Spleen (tissue), 11 donors: ENCODE results near the gene LNX1. TPM values are rescaled to one million over a fixed set of nuclear protein-coding genes. Genes with fewer than 3 reads are reported as not detected.

Experiments used
- DNase-seq: peaks from one replicate; pipeline ENCODE4 v3.0.0-alpha.2; 2020
- H3K27ac ChIP-seq, 8 donors: fragments of 200-600 bp; sonication (generic) in 7 of 8; 1 replicate in 4 of 8; 2 replicates in 4 of 8; pipeline versions ENCODE4 v1.5.0 to v1.8.0; 2016 to 2021; ENCODE audit warnings: inconsistent platforms in 4 of 8, mild to moderate bottlenecking in 4 of 8, moderate library complexity in 1 of 8
- H3K27me3 ChIP-seq, 7 donors: fragments of 200-600 bp; sonication (generic) in 6 of 7; replicated peaks in 1 of 7; 1 replicate in 4 of 7; 2 replicates in 3 of 7; pipeline versions ENCODE4 v1.5.0 to v1.8.0; 2016 to 2021; ENCODE audit warnings: inconsistent platforms in 3 of 7, mild to moderate bottlenecking in 1 of 7
- H3K36me3 ChIP-seq, 6 donors: fragments of 200-600 bp; sonication (generic) in 5 of 6; 1 replicate in 4 of 6; 2 replicates in 2 of 6; pipeline versions ENCODE4 v1.5.0 to v1.8.0; 2016 to 2021; ENCODE audit warnings: inconsistent platforms in 2 of 6
- H3K4me1 ChIP-seq, 6 donors: fragments of 200-600 bp; sonication (generic) in 5 of 6; 1 replicate in 3 of 6; 2 replicates in 3 of 6; pipeline versions ENCODE4 v1.5.0 to v1.8.0; 2016 to 2021; ENCODE audit warnings: inconsistent platforms in 3 of 6
- H3K4me3 ChIP-seq, 8 donors: fragments of 200-600 bp; sonication (generic) in 7 of 8; 1 replicate in 4 of 8; 2 replicates in 4 of 8; pipeline versions ENCODE4 v1.5.0 to v1.8.0; 2016 to 2021; ENCODE audit warnings: inconsistent platforms in 4 of 8, mild to moderate bottlenecking in 4 of 8, moderate library complexity in 2 of 8
- H3K9me3 ChIP-seq, 8 donors: fragments of 200-600 bp; sonication (generic) in 7 of 8; 1 replicate in 4 of 8; 2 replicates in 4 of 8; pipeline versions ENCODE4 v1.5.0 to v1.8.0; 2016 to 2021; ENCODE audit warnings: inconsistent platforms in 4 of 8
- CTCF ChIP-seq, 11 experiments: fragments of 200-600 bp in 7 of 11; fragments of 450-650 bp in 4 of 11; sonication (generic) in 4 of 11; IDR thresholded peaks in 8 of 11; conservative IDR thresholded peaks in 3 of 11; 1 replicate in 7 of 11; 2 replicates in 4 of 11; pipeline versions ENCODE4 v1.4.0 to v1.8.0; 2016 to 2021; ENCODE audit warnings: antibody characterized with exemption in 11 of 11, inconsistent platforms in 4 of 11, mild to moderate bottlenecking in 1 of 11
- POLR2A ChIP-seq, 3 donors: fragments of 450-650 bp; IDR thresholded peaks; one replicate each; pipeline ENCODE4 v1.5.1; 2017; ENCODE audit warnings: antibody characterized with exemption in 3 of 3, mild to moderate bottlenecking in 1 of 3
- POLR2AphosphoS5 ChIP-seq, 3 donors: sonication (generic); formaldehyde crosslinking; IDR thresholded peaks; one replicate each; pipeline ENCODE4 v1.5.1; 2017; ENCODE audit warnings: antibody characterized with exemption in 3 of 3
- WGBS, 5 donors: extraction: QIAGEN DNeasy Blood & Tissue Kit in 3 of 5; methylation state at CpG; one replicate each; pipeline versions ENCODE4 v1.1.5 to v1.1.7; 2013 to 2018; 5-methylcytosine and 5-hydroxymethylcytosine counted together
- intact Hi-C: fragments of 100-400 bp; cut with DNase I; formaldehyde crosslinking; loops from one replicate; pipeline ENCODE4 v1.15.0; 2023; ENCODE audit warnings: low total_unique reads
- polyA plus RNA-seq, 3 donors: library from polyadenylated mRNA; stranded (reverse); fragments of 200-250 nt; gene quantifications; one replicate each; pipeline ENCODE4 v1.2.1, GENCODE V29; 2013
- total RNA-seq, 7 donors: library from RNA; depleted of rRNA in 3 of 7; stranded (reverse); fragments of >200 nt in 3 of 7; fragmentation: NEBNext Ultra II Directional in 4 of 7; extraction: Animal tissue kit (Norgen Biotek cat#: 25700) in 4 of 7; gene quantifications; one replicate each; pipeline versions ENCODE4 v1.1.0 to v1.2.1, GENCODE V29; 2016 to 2021
- donor health status: healthy with polysubstance abuse.
- donor health status: DM: no; HTN: no; CAD: no; lungs with moderate emphysema.
- donor health status: DM: no; HTN: no; CAD: no.
- donor health status: Bipolar disorder and iron deficiency.
- donor health status: healthy.
- donor health status: DM: no; HTN: no; CAD: no.
- donor health status: DM: yes; HTN: yes; CAD: no.

LNX1 gene
- total and polyA plus RNA-seq, 10 donors = 0.08 to 0.20 (median 0.13) TPM; not detected in 5

GRCh38 chr4:53582194-53582593, 9.1 kb downstream of the LNX1 start:
- Histone ChIP-seq H3K27me3 (no peaks in the 10 kb centered on the region), H3K27ac (no peak overlapping the region), H3K4me1 (peaks cover 0 to 1% (median 0%) of the 10 kb centered on the region in 6 donors), H3K36me3 (no peaks in the 10 kb centered on the region), H3K9me3 (no peaks in the 10 kb centered on the region), H3K4me3 (no peak overlapping the region)
- intact Hi-C loops = no loop called here
- TF ChIP-seq POLR2A (IDR thresholded peaks at IDR 0.05) (no peak), CTCF (IDR thresholded peaks at IDR 0.05 in 8 of 11, conservative IDR thresholded peaks at IDR 0.05 in 3 of 11) (no peak), POLR2AphosphoS5 (IDR thresholded peaks at IDR 0.05) (no peak)
- no peak for DNase-seq
- 78 to 90% (median 80%) methylated on average over 4 of the region's 4 CpGs for WGBS, 5 donors

- Histone ChIP-seq H3K27me3 (no peaks in the 10 kb centered on the region), H3K4me1 (peaks cover 0 to 9% (median 0%) of the 10 kb centered on the region in 6 donors), H3K4me3 (no peak overlapping the region), H3K27ac (no peak overlapping the region), H3K36me3 (no peaks in the 10 kb centered on the region), H3K9me3 (no peaks in the 10 kb centered on the region)
- TF ChIP-seq CTCF (IDR thresholded peaks at IDR 0.05 in 8 of 11, conservative IDR thresholded peaks at IDR 0.05 in 3 of 11) = no peak
- no peak for TF ChIP-seq POLR2AphosphoS5 (IDR thresholded peaks at IDR 0.05)
- TF ChIP-seq POLR2A (IDR thresholded peaks at IDR 0.05) = no peak
- intact Hi-C loops = no loop called here
- WGBS, 5 donors = 68 to 87% (median 77%) methylated on average over 3 of the region's 3 CpGs
- DNase-seq = no peak
These were observed 11.0 kb downstream of the LNX1 start for GRCh38 chr4:53580274-53580673.

- H3K27me3 ChIP-seq = no peaks in the 10 kb centered on the region
- no peak overlapping the region for H3K27ac ChIP-seq
- no peaks in the 10 kb centered on the region for H3K36me3 ChIP-seq
- H3K9me3 ChIP-seq = no peaks in the 10 kb centered on the region
- DNase-seq = no peak
- no peak overlapping the region for H3K4me3 ChIP-seq
- H3K4me1 ChIP-seq = peaks cover 0 to 9% (median 0%) of the 10 kb centered on the region in 6 donors
- intact Hi-C loops = no loop called here
- TF ChIP-seq POLR2AphosphoS5 (IDR thresholded peaks at IDR 0.05) = no peak
- no peak for TF ChIP-seq CTCF (IDR thresholded peaks at IDR 0.05 in 8 of 11, conservative IDR thresholded peaks at IDR 0.05 in 3 of 11)
- TF ChIP-seq POLR2A (IDR thresholded peaks at IDR 0.05) = no peak
- WGBS, 5 donors = 86 to 93% (median 88%) methylated on average over 3 of the region's 3 CpGs
These were observed 11.5 kb downstream of the LNX1 start for GRCh38 chr4:53579826-53580225.

GRCh38 chr4:53576676-53577372, 14.5 kb downstream of the LNX1 start:
- H3K27ac ChIP-seq = peak overlapping the region in 6 of 8 donors; percentile 3 to 51 (median 37)
- WGBS, 5 donors = 8 to 39% (median 22%) methylated on average over 2 of the region's 2 CpGs
- intact Hi-C loops = no loop called here
- H3K9me3 ChIP-seq = no peaks in the 10 kb centered on the region
- no peaks in the 10 kb centered on the region for H3K27me3 ChIP-seq
- no peak for TF ChIP-seq CTCF (IDR thresholded peaks at IDR 0.05 in 8 of 11, conservative IDR thresholded peaks at IDR 0.05 in 3 of 11)
- TF ChIP-seq POLR2AphosphoS5 (IDR thresholded peaks at IDR 0.05) = no peak
- no peak for TF ChIP-seq POLR2A (IDR thresholded peaks at IDR 0.05)
- H3K4me3 ChIP-seq = no peak overlapping the region
- H3K4me1 ChIP-seq = peaks cover 0 to 9% (median 0%) of the 10 kb centered on the region in 6 donors
- H3K36me3 ChIP-seq = no peaks in the 10 kb centered on the region
- DNase-seq = no peak
